HG02798 (cell line): Measurements from ENCODE around the gene MMP15.
"Not testable (repeated sequence)": the region's sequence is repeated elsewhere in the genome, so short reads cannot be mapped to it uniquely, and the experiment has no call there.

Experiments
- ATAC-seq: cut with Tn5 transposase; IDR thresholded peaks from one replicate; pipeline ENCODE4 v1.9.1; 2021; ENCODE audit warnings: mild to moderate bottlenecking; ENCODE audit not compliant: unreplicated experiment, poor library complexity

MMP15 gene

GRCh38 chr16:58082381-58082780, 56.8 kb downstream of the MMP15 start:
- ATAC-seq, result no peak

- no peak for ATAC-seq
Measured at GRCh38 chr16:58084635-58085034, 59.1 kb downstream of the MMP15 start.

GRCh38 chr16:58085171-58085570, 59.6 kb downstream of the MMP15 start:
- ATAC-seq, result no peak

- ATAC-seq, result no peak
Measured at GRCh38 chr16:58085584-58086251, 60.2 kb downstream of the MMP15 start.

GRCh38 chr16:58086381-58087208, 61.0 kb downstream of the MMP15 start:
- no peak for ATAC-seq

- no peak for ATAC-seq
Measured at GRCh38 chr16:58087209-58087913, 61.8 kb downstream of the MMP15 start.

GRCh38 chr16:58088091-58088490, 62.5 kb downstream of the MMP15 start:
- no peak for ATAC-seq

GRCh38 chr16:58090396-58090795, 64.8 kb downstream of the MMP15 start:
- ATAC-seq, result not testable (repeated sequence)

GRCh38 chr16:58094026-58094425, 68.5 kb downstream of the MMP15 start:
- no peak for ATAC-seq

GRCh38 chr16:58094791-58095574, 69.4 kb downstream of the MMP15 start:
- no peak for ATAC-seq

GRCh38 chr16:58095575-58095960, 70.0 kb downstream of the MMP15 start:
- ATAC-seq, result not testable (repeated sequence)

- no peak for ATAC-seq
Measured at GRCh38 chr16:58096249-58096648, 70.7 kb downstream of the MMP15 start.
